SU-DHL-6 (cell line): ENCODE measurements around the gene PTPRN2.

Source experiments
- H2AFZ ChIP-seq: fragments of 200-600 bp; sonication (generic); 2 replicates; pipeline ENCODE4 v1.6.1; 2014; ENCODE audit warnings: low read depth, mild to moderate bottlenecking, moderate library complexity, mixed read lengths, antibody characterized with exemption, low read length; ENCODE audit not compliant: severe bottlenecking
- H3F3A ChIP-seq: fragments of 200-600 bp; shearing (Covaris generic); 2 replicates; pipeline ENCODE4 v1.6.0; 2016; ENCODE audit warnings: antibody characterized with exemption, mild to moderate bottlenecking; ENCODE audit not compliant: insufficient read depth
- H3K27ac ChIP-seq: fragments of 200-600 bp; sonication (generic); 2 replicates; pipeline ENCODE4 v1.5.1; 2016; ENCODE audit warnings: low read depth, mild to moderate bottlenecking, low read length, moderate library complexity, mixed read lengths
- H3K27me3 ChIP-seq: fragments of 200-600 bp; sonication (generic), shearing (Covaris generic); 2 replicates; pipeline ENCODE4 v1.6.0; 2014; ENCODE audit warnings: mild to moderate bottlenecking, low read length
- H3K36me3 ChIP-seq: fragments of 200-600 bp; sonication (generic); 2 replicates; pipeline ENCODE4 v1.6.1; 2014; ENCODE audit warnings: mild to moderate bottlenecking, low read length, mixed read lengths
- H3K4me2 ChIP-seq: fragments of 300-600, 200-600 bp; shearing (Covaris generic), sonication (generic); 2 replicates; pipeline ENCODE4 v1.6.0; 2014; ENCODE audit warnings: low read length, low read depth, mild to moderate bottlenecking; ENCODE audit not compliant: poor library complexity, severe bottlenecking
- H3K4me3 ChIP-seq: fragments of 200-600 bp; sonication (generic); 2 replicates; pipeline ENCODE4 v1.5.1; 2014; ENCODE audit warnings: antibody characterized with exemption, low read length, mild to moderate bottlenecking, mixed read lengths; ENCODE audit not compliant: insufficient read depth, poor library complexity, severe bottlenecking
- H3K79me2 ChIP-seq: fragments of 200-600 bp; sonication (generic); 2 replicates; pipeline ENCODE4 v1.6.1; 2014; ENCODE audit warnings: mild to moderate bottlenecking, low read length, moderate library complexity; ENCODE audit not compliant: insufficient read depth
- H3K9ac ChIP-seq: fragments of 200-600 bp; sonication (generic); 2 replicates; pipeline ENCODE4 v1.7.0; 2014; ENCODE audit warnings: mild to moderate bottlenecking, low read length
- H3K9me2 ChIP-seq: fragments of 200-600 bp; sonication (generic); replicated peaks from 2 replicates; pipeline ENCODE4 v1.6.1; 2014; ENCODE audit warnings: low read length; ENCODE audit not compliant: insufficient read depth
- H3K9me3 ChIP-seq: fragments of 200-600 bp; sonication (generic); 2 replicates; pipeline ENCODE4 v1.6.1; 2014; ENCODE audit warnings: low read length, mixed read lengths; ENCODE audit not compliant: insufficient read depth
- H4K20me1 ChIP-seq: fragments of 200-600 bp; sonication (generic); 2 replicates; pipeline ENCODE4 v1.6.1; 2014; ENCODE audit warnings: low read depth, mild to moderate bottlenecking, antibody characterized with exemption, low read length, moderate library complexity, mixed read lengths
- CTCF ChIP-seq: fragments of 200-600 bp; sonication (generic); IDR thresholded peaks from one replicate; pipeline ENCODE4 v1.5.1; 2017; ENCODE audit warnings: antibody characterized with exemption, mild to moderate bottlenecking, low read length, moderate library complexity; ENCODE audit not compliant: insufficient read depth, poor library complexity, severe bottlenecking
- EZH2phosphoT487 ChIP-seq: fragments of 200-600 bp; sonication (generic), shearing (Covaris generic); conservative IDR thresholded peaks from 2 replicates; pipeline ENCODE4 v1.6.1; 2018; ENCODE audit warnings: mild to moderate bottlenecking, antibody characterized with exemption, low read length, moderate library complexity, mixed read lengths

Gene PTPRN2

GRCh38 chr7:158532093-158532627, 55.5 kb downstream of the PTPRN2 start:
- H4K20me1 ChIP-seq = no peaks in the 10 kb centered on the region
- H2AFZ ChIP-seq = no peak overlapping the region
- no peaks in the 10 kb centered on the region for H3K79me2 ChIP-seq
- H3F3A ChIP-seq = no peaks in the 10 kb centered on the region
- H3K9ac ChIP-seq = no peak overlapping the region
- no peak overlapping the region for H3K4me3 ChIP-seq
- no peaks in the 10 kb centered on the region for H3K9me3 ChIP-seq
- no peak for TF ChIP-seq EZH2phosphoT487
- no peak for TF ChIP-seq CTCF
- H3K9me2 ChIP-seq = no peaks in the 10 kb centered on the region
- no peaks in the 10 kb centered on the region for H3K27me3 ChIP-seq
- H3K27ac ChIP-seq = no peak overlapping the region
- H3K36me3 ChIP-seq = no peaks in the 10 kb centered on the region
- H3K4me2 ChIP-seq = no peak overlapping the region

- H3K9me2 ChIP-seq = no peaks in the 10 kb centered on the region
- no peak overlapping the region for H3K9ac ChIP-seq
- H2AFZ ChIP-seq = no peak overlapping the region
- no peaks in the 10 kb centered on the region for H3K36me3 ChIP-seq
- H3K9me3 ChIP-seq = no peaks in the 10 kb centered on the region
- no peaks in the 10 kb centered on the region for H3F3A ChIP-seq
- no peaks in the 10 kb centered on the region for H3K79me2 ChIP-seq
- no peak for TF ChIP-seq CTCF
- no peak for TF ChIP-seq EZH2phosphoT487
- H3K4me3 ChIP-seq = no peak overlapping the region
- no peak overlapping the region for H3K4me2 ChIP-seq
- no peaks in the 10 kb centered on the region for H3K27me3 ChIP-seq
- H4K20me1 ChIP-seq = no peaks in the 10 kb centered on the region
- no peak overlapping the region for H3K27ac ChIP-seq
Observed at GRCh38 chr7:158531661-158532060, 56.0 kb downstream of the PTPRN2 start.

GRCh38 chr7:158530800-158531609, 56.6 kb downstream of the PTPRN2 start:
- Histone ChIP-seq H3K9me3 (no peaks in the 10 kb centered on the region), H3K9me2 (no peaks in the 10 kb centered on the region), H3K4me3 (no peak overlapping the region), H3K79me2 (no peaks in the 10 kb centered on the region), H3K27ac (no peak overlapping the region), H3K36me3 (no peaks in the 10 kb centered on the region), H3F3A (no peaks in the 10 kb centered on the region), H3K9ac (no peak overlapping the region), H3K4me2 (no peak overlapping the region), H4K20me1 (no peaks in the 10 kb centered on the region), H3K27me3 (no peaks in the 10 kb centered on the region), H2AFZ (no peak overlapping the region)
- no peak for TF ChIP-seq CTCF
- no peak for TF ChIP-seq EZH2phosphoT487
